Endothelial cell of umbilical vein (primary cell): Measurements from ENCODE around the gene GLRX5. TPM values are rescaled to one million over a fixed set of nuclear protein-coding genes. Genes with fewer than 3 reads are reported as not detected.

ENCODE experiments used
- BruUV-seq: library from RNA; stranded (reverse); fragments of 400-500 nt; replicated peaks from 2 replicates; lab custom pipeline; 2021; lab: Mats Ljungman, UMichigan
- CTCF ChIA-PET: fragments of 300-600, 350-600 bp; sonication (Branson Sonifier 250); formaldehyde crosslinking; loops from one replicate; lab custom pipeline; 2021; ENCODE audit warnings: antibody characterized with exemption, inconsistent platforms; lab: Charles Lee
- POLR2A ChIA-PET: fragments of 300-600, 350-600 bp; sonication (Branson Sonifier 250); formaldehyde crosslinking; loops from one replicate; lab custom pipeline; 2021; ENCODE audit warnings: antibody characterized with exemption, inconsistent platforms; lab: Charles Lee
- DNase-seq: peaks from one replicate; pipeline ENCODE4 v3.0.0-alpha.2; 2011; ENCODE audit warnings: low read depth, low spot score
- FAIRE-seq: peaks from 2 replicates; lab custom pipeline; 2011; peaks lifted over from hg19 to GRCh38; lab: Jason Lieb, UNC
- H2AFZ ChIP-seq: 2 replicates; pipeline ENCODE4 v1.6.0; 2012; ENCODE audit warnings: low read depth, low read length, control low read depth, inconsistent platforms
- H3K27ac ChIP-seq: 2 replicates; pipeline ENCODE4 v1.5.1; 2011; ENCODE audit warnings: low read depth, mild to moderate bottlenecking, control low read depth, low read length, moderate library complexity; ENCODE audit not compliant: insufficient read depth
- H3K27me3 ChIP-seq, 2 experiments: 2 replicates each; pipeline versions ENCODE4 v1.6.0 to v1.6.1; 2011; ENCODE audit warnings: low read length in 2 of 2, mixed read lengths in 1 of 2; ENCODE audit not compliant: control insufficient read depth in 2 of 2, insufficient read depth in 2 of 2
- H3K36me3 ChIP-seq, 2 experiments: 2 replicates in 1 of 2; 3 replicates in 1 of 2; pipeline ENCODE4 v1.5.1; 2011; ENCODE audit warnings: low read length in 2 of 2, mild to moderate bottlenecking in 1 of 2, moderate library complexity in 1 of 2; ENCODE audit not compliant: control insufficient read depth in 2 of 2, insufficient read depth in 2 of 2; ENCODE audit errors: extremely low read depth in 1 of 2
- H3K4me1 ChIP-seq: 3 replicates; pipeline ENCODE4 v1.5.1; 2011; ENCODE audit warnings: mild to moderate bottlenecking, low read length; ENCODE audit not compliant: control insufficient read depth, insufficient read depth; ENCODE audit errors: extremely low read depth
- H3K4me2 ChIP-seq: 2 replicates; pipeline ENCODE4 v1.6.1; 2011; ENCODE audit warnings: low read length, control low read depth, mixed read lengths; ENCODE audit not compliant: insufficient read depth
- H3K4me3 ChIP-seq, 3 experiments: fragments of 200-600 bp in 1 of 3; sonication (generic), shearing (Covaris generic) in 1 of 3; replicated peaks in 1 of 3; 2 replicates each; pipeline ENCODE4 v1.5.1; 2011 to 2016; ENCODE audit warnings: control low read depth in 3 of 3, low read length in 3 of 3, mild to moderate bottlenecking in 2 of 3, inconsistent platforms in 1 of 3, low read depth in 1 of 3, moderate library complexity in 1 of 3; ENCODE audit not compliant: insufficient read depth in 1 of 3
- H3K79me2 ChIP-seq: 2 replicates; pipeline ENCODE4 v1.6.0; 2012; ENCODE audit warnings: low read length, inconsistent platforms; ENCODE audit not compliant: control insufficient read depth, insufficient read depth
- H3K9ac ChIP-seq: replicated peaks from 2 replicates; pipeline ENCODE3; 2011; ENCODE audit warnings: low read length, control low read depth; ENCODE audit not compliant: insufficient read depth; ENCODE audit errors: extremely low read depth
- H3K9me1 ChIP-seq: replicated peaks from 3 replicates; pipeline ENCODE4 v1.6.0; 2011; ENCODE audit warnings: mild to moderate bottlenecking, low read length; ENCODE audit not compliant: control insufficient read depth, insufficient read depth; ENCODE audit errors: extremely low read depth
- H3K9me3 ChIP-seq: replicated peaks from 2 replicates; pipeline ENCODE4 v1.5.1; 2012; ENCODE audit warnings: low read length, inconsistent platforms; ENCODE audit not compliant: control insufficient read depth, insufficient read depth
- H4K20me1 ChIP-seq: replicated peaks from 2 replicates; pipeline ENCODE3; 2011; ENCODE audit warnings: mild to moderate bottlenecking, low read length; ENCODE audit not compliant: control insufficient read depth, insufficient read depth; ENCODE audit errors: extremely low read depth
- EZH2 ChIP-seq: IDR thresholded peaks from 2 replicates; pipeline ENCODE4 v1.6.1; 2012; ENCODE audit warnings: borderline replicate concordance, low read depth, mild to moderate bottlenecking, moderate library complexity, low read length, inconsistent platforms; ENCODE audit not compliant: severe bottlenecking
- FOS ChIP-seq: IDR thresholded peaks from 2 replicates; pipeline ENCODE4 v1.6.1; 2011; ENCODE audit warnings: mild to moderate bottlenecking, low read length, moderate library complexity, borderline replicate concordance; ENCODE audit not compliant: insufficient read depth
- GATA2 ChIP-seq: IDR thresholded peaks from 2 replicates; pipeline ENCODE4 v1.7.0; 2011; ENCODE audit warnings: low read depth, mild to moderate bottlenecking, moderate library complexity, mixed read lengths, low read length; ENCODE audit not compliant: insufficient read length, insufficient read depth
- JUN ChIP-seq: IDR thresholded peaks from 2 replicates; pipeline ENCODE4 v1.6.1; 2011; ENCODE audit warnings: borderline replicate concordance, low read depth; ENCODE audit not compliant: insufficient read length, insufficient read depth
- MYC ChIP-seq: IDR thresholded peaks from one replicate; pipeline ENCODE4 v1.6.1; 2011; ENCODE audit warnings: mild to moderate bottlenecking, low read depth, low read length
- POLR2A ChIP-seq: IDR thresholded peaks from 2 replicates; pipeline ENCODE4 v1.6.1; 2012; ENCODE audit warnings: low read depth, mild to moderate bottlenecking, control low read depth, low read length
- POLR2AphosphoS5 ChIP-seq: IDR thresholded peaks from 2 replicates; pipeline ENCODE4 v1.6.1; 2012; ENCODE audit warnings: low read depth, mild to moderate bottlenecking, control low read depth, low read length, moderate library complexity; ENCODE audit not compliant: insufficient read depth
- dilution Hi-C: fragments of 300-500 bp; cut with MboI; formaldehyde crosslinking; loops from one replicate; pipeline ENCODE4 v1.15.0; 2019; ENCODE audit warnings: low sequenced_read_pairs; ENCODE audit not compliant: extremely low pct_ligation_motif_present
- intact Hi-C: fragments of 100-400 bp; cut with micrococcal nuclease; formaldehyde crosslinking; loops from one replicate; pipeline ENCODE4 v1.10.0; 2022
- polyA plus RNA-seq, 4 experiments: library from polyadenylated mRNA; depleted of rRNA in 3 of 4; stranded (reverse) in 3 of 4; unstranded in 1 of 4; fragments of >200 nt; gene quantifications; 2 replicates each; pipeline versions ENCODE4 v1.2.1 to v1.2.3, GENCODE V29; 2011 to 2012; ENCODE audit warnings: missing spikeins in 1 of 4
- total RNA-seq: library from RNA; stranded (reverse); gene quantifications from 2 replicates; pipeline ENCODE4 v1.2.3, GENCODE V29; 2021
- TF ChIP-seq, protein P1 (sequence below), 2 donors: IDR thresholded peaks; 1 replicate in 1 of 2; 2 replicates in 1 of 2; pipeline ENCODE4 v1.5.1; 2011; ENCODE audit warnings: low read length in 2 of 2, mild to moderate bottlenecking in 2 of 2, moderate library complexity in 2 of 2, control low read depth in 1 of 2, inconsistent platforms in 1 of 2, low read depth in 1 of 2; ENCODE audit not compliant: insufficient read depth in 1 of 2; ENCODE audit errors: extremely low read depth in 1 of 2
- TF ChIP-seq, protein P2 (sequence below): IDR thresholded peaks from 2 replicates; pipeline ENCODE4 v1.6.1; 2011; ENCODE audit not compliant: insufficient read depth, insufficient read length

Gene GLRX5
- total and polyA plus RNA-seq, 2 donors (not counting 3 experiments of a cell fraction or from before 2014, with no cell fraction given) = 42.6 to 52.0 TPM

DNA sequence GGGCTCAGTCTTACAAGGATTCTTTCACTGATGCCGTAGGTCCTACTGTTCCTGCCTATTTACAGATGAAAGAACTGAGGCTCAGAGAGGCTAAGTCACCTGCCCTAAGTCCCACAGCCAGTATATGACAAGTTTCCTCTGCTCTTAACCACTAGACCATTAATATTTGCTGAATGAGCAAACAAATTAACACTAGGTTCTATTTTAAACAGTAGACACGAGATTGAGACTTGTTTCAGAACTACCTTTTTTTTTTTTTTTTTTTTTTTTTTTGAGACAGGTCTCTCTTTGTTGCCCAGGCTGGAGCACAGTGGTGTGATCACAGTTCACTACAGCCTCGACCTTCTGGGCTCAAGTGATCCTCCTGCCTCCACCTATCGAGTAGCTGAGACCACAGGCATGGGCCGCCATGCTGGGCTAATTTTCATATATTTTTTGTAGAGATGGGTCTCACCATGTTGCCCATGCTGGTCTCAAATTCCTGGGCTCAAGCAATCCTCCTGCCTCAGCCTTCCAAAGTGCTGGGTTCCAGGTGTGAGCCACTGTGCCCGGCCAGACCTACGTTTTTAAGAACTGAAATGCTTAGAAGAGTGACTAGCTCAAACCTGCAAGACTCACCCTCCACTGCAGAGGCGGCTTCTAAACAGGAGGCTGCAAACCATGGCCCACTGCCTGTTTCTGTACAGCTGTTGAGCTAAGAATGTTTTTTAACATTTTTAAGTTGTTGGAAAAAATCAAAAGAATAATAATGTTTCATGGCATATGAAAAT, 31.3 kb upstream of the GLRX5 start:
- Histone ChIP-seq H3K9ac (no peak overlapping the region), H2AFZ (no peak overlapping the region), H3K27me3 (no peaks in the 10 kb centered on the region), H3K9me3 (no peaks in the 10 kb centered on the region), H3K4me2 (no peak overlapping the region), H3K36me3 (no peaks in the 10 kb centered on the region), H4K20me1 (no peaks in the 10 kb centered on the region), H3K27ac (no peak overlapping the region), H3K79me2 (peaks cover 1% of the 10 kb centered on the region), H3K9me1 (no peaks in the 10 kb centered on the region), H3K4me1 (peaks cover 37% of the 10 kb centered on the region), H3K4me3 (no peak overlapping the region)
- dilution Hi-C loops (no loop called here), intact Hi-C loops (no loop called here)
- POLR2A ChIA-PET = no interaction called here
- FAIRE-seq = no peak
- TF ChIP-seq POLR2AphosphoS5 (no peak), EZH2 (no peak), GATA2 (no peak), POLR2A (no peak), FOS (no peak), MYC (no peak), JUN (no peak)
- TF ChIP-seq, protein P1, sequence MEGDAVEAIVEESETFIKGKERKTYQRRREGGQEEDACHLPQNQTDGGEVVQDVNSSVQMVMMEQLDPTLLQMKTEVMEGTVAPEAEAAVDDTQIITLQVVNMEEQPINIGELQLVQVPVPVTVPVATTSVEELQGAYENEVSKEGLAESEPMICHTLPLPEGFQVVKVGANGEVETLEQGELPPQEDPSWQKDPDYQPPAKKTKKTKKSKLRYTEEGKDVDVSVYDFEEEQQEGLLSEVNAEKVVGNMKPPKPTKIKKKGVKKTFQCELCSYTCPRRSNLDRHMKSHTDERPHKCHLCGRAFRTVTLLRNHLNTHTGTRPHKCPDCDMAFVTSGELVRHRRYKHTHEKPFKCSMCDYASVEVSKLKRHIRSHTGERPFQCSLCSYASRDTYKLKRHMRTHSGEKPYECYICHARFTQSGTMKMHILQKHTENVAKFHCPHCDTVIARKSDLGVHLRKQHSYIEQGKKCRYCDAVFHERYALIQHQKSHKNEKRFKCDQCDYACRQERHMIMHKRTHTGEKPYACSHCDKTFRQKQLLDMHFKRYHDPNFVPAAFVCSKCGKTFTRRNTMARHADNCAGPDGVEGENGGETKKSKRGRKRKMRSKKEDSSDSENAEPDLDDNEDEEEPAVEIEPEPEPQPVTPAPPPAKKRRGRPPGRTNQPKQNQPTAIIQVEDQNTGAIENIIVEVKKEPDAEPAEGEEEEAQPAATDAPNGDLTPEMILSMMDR (IDR thresholded peaks at IDR 0.05; ENCODE audit: extremely low read depth in 1 of 2, insufficient read depth in 1 of 2, low read depth in 1 of 2, low read length in 2 of 2) = no peak
- TF ChIP-seq, protein P2, sequence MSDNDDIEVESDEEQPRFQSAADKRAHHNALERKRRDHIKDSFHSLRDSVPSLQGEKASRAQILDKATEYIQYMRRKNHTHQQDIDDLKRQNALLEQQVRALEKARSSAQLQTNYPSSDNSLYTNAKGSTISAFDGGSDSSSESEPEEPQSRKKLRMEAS = no peak
- BruUV-seq = no TSS peak
- DNase-seq = no peak
- CTCF ChIA-PET = interaction anchor here (1.1 to 2.6 kb wide), 6 partner anchors 13 to 51 kb away, joined by 3 to 16 read pairs (median 4); partner anchors contain the start of gene SYNE3
